Measurements from ENCODE around the gene RNFT2. TPM values are rescaled to one million over a fixed set of nuclear protein-coding genes. Genes with fewer than 3 reads are reported as not detected.

Gene RNFT2
- total RNA-seq, 1 donor from 2014 or later, result 2.6 TPM

GRCh38 chr12:116703214-116703795 is 34.8 kb upstream of the RNFT2 start:
- Histone ChIP-seq H3K4me3 (no peak overlapping the region), H3K9me3 (no peaks in the 10 kb centered on the region), H3K27me3 (no peaks in the 10 kb centered on the region), H3K36me3 (no peaks in the 10 kb centered on the region), H3K27ac (no peak overlapping the region), H3K4me1 (no peaks in the 10 kb centered on the region)
- ATAC-seq, result peak; percentile 95
- TF ChIP-seq CTCF (IDR thresholded peaks at IDR 0.05), result peak; percentile 97
- intact Hi-C loops (cut with DNase I), result no loop called here
- peak; percentile 77 for DNase-seq

- no peaks in the 10 kb centered on the region for H3K36me3 ChIP-seq
- no peaks in the 10 kb centered on the region for H3K27me3 ChIP-seq
- H3K9me3 ChIP-seq, result no peaks in the 10 kb centered on the region
- intact Hi-C loops (cut with DNase I), result no loop called here
- H3K27ac ChIP-seq, result no peak overlapping the region
- ATAC-seq (no peak), DNase-seq (no peak)
- no peak for TF ChIP-seq CTCF (IDR thresholded peaks at IDR 0.05)
- no peak overlapping the region for H3K4me3 ChIP-seq
- peaks cover 10% of the 10 kb centered on the region for H3K4me1 ChIP-seq
Observed at GRCh38 chr12:116707751-116708150, 30.4 kb upstream of the RNFT2 start.

- intact Hi-C loops (cut with DNase I), result no loop called here
- peak; percentile 66 for TF ChIP-seq CTCF (IDR thresholded peaks at IDR 0.05)
- H3K9me3 ChIP-seq, result no peaks in the 10 kb centered on the region
- no peak overlapping the region for H3K4me3 ChIP-seq
- peaks cover 10% of the 10 kb centered on the region for H3K4me1 ChIP-seq
- no peaks in the 10 kb centered on the region for H3K36me3 ChIP-seq
- ATAC-seq, result peak; percentile 91
- no peak overlapping the region for H3K27ac ChIP-seq
- DNase-seq, result no peak
- no peaks in the 10 kb centered on the region for H3K27me3 ChIP-seq
Observed at GRCh38 chr12:116708826-116709756, 29.0 kb upstream of the RNFT2 start.

- Histone ChIP-seq H3K9me3 (no peaks in the 10 kb centered on the region), H3K27me3 (no peaks in the 10 kb centered on the region), H3K36me3 (peaks cover 1% of the 10 kb centered on the region), H3K4me3 (no peak overlapping the region), H3K27ac (no peak overlapping the region), H3K4me1 (peaks cover 10% of the 10 kb centered on the region)
- no peak for TF ChIP-seq CTCF (IDR thresholded peaks at IDR 0.05)
- intact Hi-C loops (cut with DNase I), result no loop called here
- ATAC-seq (no peak), DNase-seq (no peak)
Observed at GRCh38 chr12:116709768-116710167, 28.3 kb upstream of the RNFT2 start.

- Histone ChIP-seq H3K36me3 (peaks cover 9% of the 10 kb centered on the region), H3K9me3 (no peaks in the 10 kb centered on the region), H3K27ac (no peak overlapping the region), H3K27me3 (no peaks in the 10 kb centered on the region), H3K4me1 (peaks cover 10% of the 10 kb centered on the region), H3K4me3 (no peak overlapping the region)
- no peak for ATAC-seq
- TF ChIP-seq CTCF (IDR thresholded peaks at IDR 0.05), result no peak
- intact Hi-C loops (cut with DNase I), result no loop called here
- DNase-seq, result no peak
Observed at GRCh38 chr12:116710370-116711150, 27.6 kb upstream of the RNFT2 start.

Data from upper lobe of right lung (tissue), 1 donor.